Gastrocnemius medialis (tissue), 4 donors: ENCODE data around the gene LTBP1.

Experiments
- POLR2A ChIP-seq, 2 donors: fragments of 450-650 bp; IDR thresholded peaks; one replicate each; pipeline ENCODE4 v1.6.1; 2017; ENCODE audit warnings: antibody characterized with exemption in 2 of 2, mild to moderate bottlenecking in 2 of 2, moderate library complexity in 2 of 2
- TF ChIP-seq, protein P1 (sequence below), 5 experiments: fragments of 450-650 bp in 3 of 5; fragments of 200-600 bp in 2 of 5; sonication (generic) in 2 of 5; IDR thresholded peaks in 4 of 5; conservative IDR thresholded peaks in 1 of 5; 1 replicate in 4 of 5; 2 replicates in 1 of 5; pipeline ENCODE4 v1.5.1; 2016 to 2019; ENCODE audit warnings: antibody characterized with exemption in 5 of 5, mild to moderate bottlenecking in 3 of 5, moderate library complexity in 3 of 5

DNA sequence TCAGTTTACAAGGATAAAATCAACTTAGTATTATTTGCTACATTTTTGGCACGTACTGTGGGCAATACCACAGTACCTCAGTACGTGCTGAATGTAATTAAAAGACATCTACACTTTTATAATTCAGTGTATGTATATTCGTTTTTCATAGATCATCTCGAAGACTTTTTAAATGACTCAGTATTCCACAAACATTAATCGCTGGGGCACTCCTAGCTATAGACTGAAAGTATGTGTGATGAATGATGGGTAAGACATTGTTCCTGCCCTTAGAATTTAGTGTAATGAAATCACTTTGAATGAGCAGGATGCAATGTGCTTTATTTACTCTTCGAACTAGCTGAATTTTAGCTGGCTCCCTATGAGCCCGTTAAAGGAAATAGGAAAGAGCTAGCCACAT is 284.1 kb downstream of the LTBP1 start:
- TF ChIP-seq, protein P1, sequence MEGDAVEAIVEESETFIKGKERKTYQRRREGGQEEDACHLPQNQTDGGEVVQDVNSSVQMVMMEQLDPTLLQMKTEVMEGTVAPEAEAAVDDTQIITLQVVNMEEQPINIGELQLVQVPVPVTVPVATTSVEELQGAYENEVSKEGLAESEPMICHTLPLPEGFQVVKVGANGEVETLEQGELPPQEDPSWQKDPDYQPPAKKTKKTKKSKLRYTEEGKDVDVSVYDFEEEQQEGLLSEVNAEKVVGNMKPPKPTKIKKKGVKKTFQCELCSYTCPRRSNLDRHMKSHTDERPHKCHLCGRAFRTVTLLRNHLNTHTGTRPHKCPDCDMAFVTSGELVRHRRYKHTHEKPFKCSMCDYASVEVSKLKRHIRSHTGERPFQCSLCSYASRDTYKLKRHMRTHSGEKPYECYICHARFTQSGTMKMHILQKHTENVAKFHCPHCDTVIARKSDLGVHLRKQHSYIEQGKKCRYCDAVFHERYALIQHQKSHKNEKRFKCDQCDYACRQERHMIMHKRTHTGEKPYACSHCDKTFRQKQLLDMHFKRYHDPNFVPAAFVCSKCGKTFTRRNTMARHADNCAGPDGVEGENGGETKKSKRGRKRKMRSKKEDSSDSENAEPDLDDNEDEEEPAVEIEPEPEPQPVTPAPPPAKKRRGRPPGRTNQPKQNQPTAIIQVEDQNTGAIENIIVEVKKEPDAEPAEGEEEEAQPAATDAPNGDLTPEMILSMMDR (IDR thresholded peaks at IDR 0.05 in 4 of 5, conservative IDR thresholded peaks at IDR 0.05 in 1 of 5): no peak
- TF ChIP-seq POLR2A (IDR thresholded peaks at IDR 0.05): no peak
